Neural crest cell (in vitro differentiated cells): ENCODE data around the gene SMIM45. TPM values are rescaled to one million over a fixed set of nuclear protein-coding genes. Genes with fewer than 3 reads are reported as not detected.

ENCODE experiments used
- DNase-seq: peaks from one replicate; pipeline ENCODE4 v3.0.0; 2021; ENCODE audit warnings: low read depth, mixed read lengths, low spot score
- H3K27ac Mint-ChIP-seq: one replicate; pipeline ENCODE4 v1.8.0; 2021; ENCODE audit warnings: mild to moderate bottlenecking, mixed read lengths; ENCODE audit not compliant: unreplicated experiment
- H3K27me3 Mint-ChIP-seq: 2 replicates; pipeline ENCODE4 v1.8.0; 2021; ENCODE audit warnings: low read depth, mild to moderate bottlenecking, mixed read lengths
- H3K36me3 Mint-ChIP-seq: 2 replicates; pipeline ENCODE4 v1.8.0; 2021; ENCODE audit warnings: low read depth, mild to moderate bottlenecking, mixed read lengths
- H3K4me1 Mint-ChIP-seq: 2 replicates; pipeline ENCODE4 v1.8.0; 2021; ENCODE audit warnings: mixed read lengths
- H3K4me3 Mint-ChIP-seq: one replicate; pipeline ENCODE4 v1.8.0; 2021; ENCODE audit warnings: mild to moderate bottlenecking, mixed read lengths
- H3K9me3 Mint-ChIP-seq: 2 replicates; pipeline ENCODE4 v1.8.0; 2021; ENCODE audit warnings: mixed read lengths
- CTCF ChIP-seq: fragments of 200-600 bp; sonication (generic); conservative IDR thresholded peaks from 2 replicates; pipeline ENCODE4 v1.5.0; 2021; ENCODE audit warnings: antibody characterized with exemption, mild to moderate bottlenecking
- total RNA-seq: library from RNA; stranded (reverse); gene quantifications from 2 replicates; pipeline ENCODE4 v1.2.1, GENCODE V29; 2021

SMIM45 gene

GRCh38 chr22:42001706-42002105, 49.8 kb downstream of the SMIM45 start:
- Mint-ChIP-seq H3K4me3 (no peak overlapping the region), H3K9me3 (peaks cover 2% of the 10 kb centered on the region), H3K27me3 (peaks cover 13% of the 10 kb centered on the region), H3K4me1 (no peaks in the 10 kb centered on the region), H3K27ac (no peak overlapping the region), H3K36me3 (peaks cover 13% of the 10 kb centered on the region)
- TF ChIP-seq CTCF = no peak
- DNase-seq = no peak

DNA sequence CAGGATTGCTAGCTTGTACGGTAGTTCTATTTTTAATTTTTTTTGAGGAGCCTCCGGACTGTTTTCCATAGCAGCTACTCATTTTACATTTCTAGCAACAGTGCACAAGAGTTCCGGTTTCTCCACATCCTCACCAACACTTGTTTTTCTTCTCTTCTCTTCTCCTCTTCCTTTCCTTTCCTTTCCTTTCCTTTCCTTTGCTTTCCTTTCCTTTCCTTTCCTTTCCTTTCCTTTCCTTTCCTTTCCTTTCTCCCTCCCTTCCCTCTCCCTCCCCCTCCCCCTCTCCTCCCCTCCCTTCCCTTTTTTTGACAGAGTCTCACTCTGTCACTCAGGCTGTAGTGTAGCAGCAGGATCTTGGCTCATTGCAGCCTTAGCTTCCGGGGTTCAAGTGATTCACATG, 56.0 kb downstream of the SMIM45 start:
- no peak overlapping the region for H3K27ac Mint-ChIP-seq
- DNase-seq = no peak
- peaks cover 27% of the 10 kb centered on the region for H3K27me3 Mint-ChIP-seq
- no peaks in the 10 kb centered on the region for H3K4me1 Mint-ChIP-seq
- H3K36me3 Mint-ChIP-seq = peaks cover 3% of the 10 kb centered on the region
- no peak overlapping the region for H3K4me3 Mint-ChIP-seq
- TF ChIP-seq CTCF = no peak
- peaks cover 13% of the 10 kb centered on the region for H3K9me3 Mint-ChIP-seq

Other genes starting within 250 kb of the SMIM45 start
- 23.0 and 26.0 TPM in 2 replicates for gene CCDC134, start 151.5 kb upstream of the SMIM45 start, total RNA-seq
- gene SREBF2, start 119.0 kb upstream of the SMIM45 start, total RNA-seq = 194 and 209 TPM in 2 replicates
- 0.19 TPM in 1 of 2 replicates, not detected in the other for gene SHISA8, start 37.1 kb upstream of the SMIM45 start, total RNA-seq
- gene TNFRSF13C, start 25.3 kb upstream of the SMIM45 start, total RNA-seq = 4.0 and 4.4 TPM in 2 replicates
- gene CENPM, start 5.0 kb upstream of the SMIM45 start, total RNA-seq = 47.3 and 48.9 TPM in 2 replicates
- gene SEPTIN3, start 17.3 kb downstream of the SMIM45 start, total RNA-seq = 71.5 and 75.0 TPM in 2 replicates
- not detected in 2 replicates for gene WBP2NL, start 46.6 kb downstream of the SMIM45 start, total RNA-seq
- 21.2 and 21.4 TPM in 2 replicates for gene NAGA, start 118.7 kb downstream of the SMIM45 start, total RNA-seq
- 1.3 and 1.5 TPM in 2 replicates for gene PHETA2, start 122.1 kb downstream of the SMIM45 start, total RNA-seq
- 65.7 and 70.9 TPM in 2 replicates for gene SMDT1, start 127.5 kb downstream of the SMIM45 start, total RNA-seq
- gene NDUFA6, start 138.6 kb downstream of the SMIM45 start, total RNA-seq = 104 and 120 TPM in 2 replicates
- gene CYP2D6, start 178.7 kb downstream of the SMIM45 start, total RNA-seq = 3.5 and 3.7 TPM in 2 replicates